Upper lobe of left lung (tissue), 6 donors: ENCODE measurements around the gene DGKI. TPM values are rescaled to one million over a fixed set of nuclear protein-coding genes. Genes with fewer than 3 reads are reported as not detected.

Experiments used
- ATAC-seq, 2 donors: fragments of 200-7000 bp; cut with Tn5 transposase; one replicate each; pipeline ENCODE4 v1.9.1; 2022; ENCODE audit warnings: mild to moderate bottlenecking in 2 of 2, moderate library complexity in 2 of 2; ENCODE audit not compliant: low FRiP score in 2 of 2
- DNase-seq, 2 donors: peaks; one replicate each; pipeline ENCODE4 v3.0.0-alpha.2; 2019 to 2020
- H3K27ac ChIP-seq, 4 donors: fragments of 200-600 bp; sonication (generic); one replicate each; pipeline ENCODE4 v1.5.1; 2016 to 2019
- H3K27me3 ChIP-seq, 4 donors: fragments of 200-600 bp; sonication (generic); one replicate each; pipeline ENCODE4 v1.5.1; 2017 to 2019
- H3K36me3 ChIP-seq, 4 donors: fragments of 200-600 bp; sonication (generic); one replicate each; pipeline ENCODE4 v1.5.1; 2016 to 2019
- H3K4me1 ChIP-seq, 4 donors: fragments of 200-600 bp; sonication (generic); one replicate each; pipeline ENCODE4 v1.5.1; 2018 to 2019
- H3K4me3 ChIP-seq, 4 donors: fragments of 200-600 bp; sonication (generic); one replicate each; pipeline ENCODE4 v1.5.1; 2017 to 2019; ENCODE audit warnings: mild to moderate bottlenecking in 2 of 4, moderate library complexity in 1 of 4
- H3K9me3 ChIP-seq, 4 donors: fragments of 200-600 bp; sonication (generic); one replicate each; pipeline ENCODE4 v1.5.1; 2018 to 2019
- EP300 ChIP-seq, 4 donors: sonication (generic); formaldehyde crosslinking; IDR thresholded peaks; one replicate each; pipeline ENCODE4 v1.5.1; 2017; ENCODE audit warnings: antibody characterized with exemption in 4 of 4, control low read depth in 2 of 4
- POLR2A ChIP-seq, 4 donors: fragments of 450-650 bp; IDR thresholded peaks; one replicate each; pipeline ENCODE4 v1.5.1; 2016 to 2017; ENCODE audit warnings: antibody characterized with exemption in 4 of 4, mild to moderate bottlenecking in 2 of 4
- POLR2AphosphoS5 ChIP-seq, 2 donors: sonication (generic); formaldehyde crosslinking; IDR thresholded peaks; one replicate each; pipeline ENCODE4 v1.5.1; 2017; ENCODE audit warnings: antibody characterized with exemption in 2 of 2
- WGBS, 2 donors: methylation state at CpG; one replicate each; pipeline ENCODE4 v1.1.5; 2017 to 2018; 5-methylcytosine and 5-hydroxymethylcytosine counted together
- total RNA-seq, 6 donors: library from RNA; depleted of rRNA in 4 of 6; stranded (reverse); fragments of >200 nt in 4 of 6; gene quantifications; one replicate each; pipeline versions ENCODE4 v1.1.0 to v1.2.1, GENCODE V29; 2016 to 2021
- TF ChIP-seq, protein P1 (sequence below), 6 experiments: fragments of 450-650 bp in 4 of 6; fragments of 200-600 bp in 2 of 6; sonication (generic) in 2 of 6; IDR thresholded peaks; one replicate each; pipeline ENCODE4 v1.5.1; 2016 to 2019; ENCODE audit warnings: antibody characterized with exemption in 6 of 6
- donor health status: DM: no; HTN: no; CAD: no; lungs with moderate emphysema.
- donor health status: DM: no; HTN: yes; CAD: no; lungs with severe emphysema.

Gene DGKI
- total RNA-seq, 6 donors from 2014 or later: under 0.01 to 4.5 (median 0.34) TPM; not detected in 1

DNA sequence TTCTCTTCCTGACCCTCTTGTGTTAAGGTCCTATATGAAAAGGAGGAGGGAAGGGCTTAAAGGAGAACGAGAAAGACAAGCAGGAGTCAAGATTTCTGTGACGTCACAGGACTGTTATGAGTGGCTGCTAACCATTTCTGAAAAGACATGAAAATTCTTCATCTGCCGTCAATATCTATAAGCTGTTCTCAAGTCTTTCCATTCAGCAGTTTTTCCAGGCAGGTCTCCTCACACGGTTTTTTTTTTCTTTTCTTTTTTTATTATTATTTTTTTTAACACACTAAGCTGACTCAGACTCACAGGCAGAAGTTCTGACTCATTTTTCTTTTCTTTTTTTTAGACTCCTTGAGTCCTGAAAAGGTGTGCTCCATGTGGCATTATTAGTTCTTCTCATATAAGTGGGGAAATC is 72.0 kb downstream of the DGKI start:
- ATAC-seq (no peak), DNase-seq (no peak)
- Histone ChIP-seq H3K27ac (no peak overlapping the region), H3K9me3 (no peaks in the 10 kb centered on the region), H3K36me3 (no peaks in the 10 kb centered on the region), H3K4me1 (no peaks in the 10 kb centered on the region), H3K4me3 (no peak overlapping the region), H3K27me3 (no peaks in the 10 kb centered on the region)
- WGBS, 2 donors: 54 to 58% methylated on average over 4 of the region's 4 CpGs
- TF ChIP-seq EP300 (IDR thresholded peaks at IDR 0.05) (no peak), POLR2AphosphoS5 (IDR thresholded peaks at IDR 0.05) (no peak), POLR2A (IDR thresholded peaks at IDR 0.05) (no peak)
- TF ChIP-seq, protein P1, sequence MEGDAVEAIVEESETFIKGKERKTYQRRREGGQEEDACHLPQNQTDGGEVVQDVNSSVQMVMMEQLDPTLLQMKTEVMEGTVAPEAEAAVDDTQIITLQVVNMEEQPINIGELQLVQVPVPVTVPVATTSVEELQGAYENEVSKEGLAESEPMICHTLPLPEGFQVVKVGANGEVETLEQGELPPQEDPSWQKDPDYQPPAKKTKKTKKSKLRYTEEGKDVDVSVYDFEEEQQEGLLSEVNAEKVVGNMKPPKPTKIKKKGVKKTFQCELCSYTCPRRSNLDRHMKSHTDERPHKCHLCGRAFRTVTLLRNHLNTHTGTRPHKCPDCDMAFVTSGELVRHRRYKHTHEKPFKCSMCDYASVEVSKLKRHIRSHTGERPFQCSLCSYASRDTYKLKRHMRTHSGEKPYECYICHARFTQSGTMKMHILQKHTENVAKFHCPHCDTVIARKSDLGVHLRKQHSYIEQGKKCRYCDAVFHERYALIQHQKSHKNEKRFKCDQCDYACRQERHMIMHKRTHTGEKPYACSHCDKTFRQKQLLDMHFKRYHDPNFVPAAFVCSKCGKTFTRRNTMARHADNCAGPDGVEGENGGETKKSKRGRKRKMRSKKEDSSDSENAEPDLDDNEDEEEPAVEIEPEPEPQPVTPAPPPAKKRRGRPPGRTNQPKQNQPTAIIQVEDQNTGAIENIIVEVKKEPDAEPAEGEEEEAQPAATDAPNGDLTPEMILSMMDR (IDR thresholded peaks at IDR 0.05): no peak

DNA sequence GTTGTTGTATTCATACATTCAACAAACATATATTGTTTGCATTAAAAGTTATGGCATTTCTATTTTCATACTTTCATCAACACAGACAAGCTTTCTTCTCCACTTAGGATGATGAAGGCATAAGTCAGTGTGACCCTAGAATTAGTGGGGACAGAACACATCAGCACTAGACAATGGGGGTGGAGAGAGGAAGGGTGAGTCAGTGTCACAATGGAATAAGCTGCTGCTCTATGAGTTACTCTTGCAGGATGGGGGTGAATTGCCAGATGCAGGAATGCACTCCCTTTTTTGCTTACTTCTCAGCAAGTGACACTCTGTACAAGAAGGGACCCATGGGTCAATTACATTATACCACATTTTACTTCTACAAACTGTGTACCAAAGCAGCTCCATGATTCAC is 74.0 kb downstream of the DGKI start:
- DNase-seq: no peak
- Histone ChIP-seq H3K4me3 (no peak overlapping the region), H3K9me3 (no peaks in the 10 kb centered on the region), H3K36me3 (no peaks in the 10 kb centered on the region), H3K4me1 (no peaks in the 10 kb centered on the region), H3K27ac (no peak overlapping the region), H3K27me3 (no peaks in the 10 kb centered on the region)
- TF ChIP-seq POLR2A (IDR thresholded peaks at IDR 0.05) (no peak), POLR2AphosphoS5 (IDR thresholded peaks at IDR 0.05) (no peak), EP300 (IDR thresholded peaks at IDR 0.05) (no peak)
- TF ChIP-seq, protein P1 (IDR thresholded peaks at IDR 0.05): no peak
- peak in 1 of 2 donors; percentile 80 for ATAC-seq

DNA sequence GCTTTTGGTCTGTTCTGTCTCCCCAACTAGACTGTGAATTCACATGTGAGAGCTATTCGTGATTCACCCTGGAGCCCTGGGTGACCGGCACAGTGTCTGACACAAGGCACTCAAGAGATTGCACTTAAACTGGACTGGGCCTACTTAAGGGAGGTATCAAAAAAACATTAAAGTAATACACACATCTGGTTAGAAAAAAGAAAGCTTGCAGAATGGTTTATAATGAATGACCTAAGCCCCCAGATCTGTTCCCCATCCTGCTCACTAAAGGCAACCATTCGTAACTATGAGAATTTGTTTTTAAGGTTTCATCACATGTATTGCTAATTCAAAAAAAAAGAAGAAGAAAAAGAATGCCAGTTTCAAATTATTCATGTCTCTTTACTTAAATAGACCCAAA is 74.5 kb downstream of the DGKI start:
- ATAC-seq (peak in 1 of 2 donors; percentile 28), DNase-seq (no peak)
- TF ChIP-seq, protein P1 (IDR thresholded peaks at IDR 0.05): no peak
- TF ChIP-seq POLR2A (IDR thresholded peaks at IDR 0.05) (no peak), EP300 (IDR thresholded peaks at IDR 0.05) (no peak), POLR2AphosphoS5 (IDR thresholded peaks at IDR 0.05) (no peak)
- no peaks in the 10 kb centered on the region for H3K27me3 ChIP-seq
- H3K36me3 ChIP-seq: no peaks in the 10 kb centered on the region
- no peaks in the 10 kb centered on the region for H3K4me1 ChIP-seq
- no peak overlapping the region for H3K4me3 ChIP-seq
- 91 to 95% methylated on average over 3 of the region's 3 CpGs for WGBS, 2 donors
- no peaks in the 10 kb centered on the region for H3K9me3 ChIP-seq
- no peak overlapping the region for H3K27ac ChIP-seq

DNA sequence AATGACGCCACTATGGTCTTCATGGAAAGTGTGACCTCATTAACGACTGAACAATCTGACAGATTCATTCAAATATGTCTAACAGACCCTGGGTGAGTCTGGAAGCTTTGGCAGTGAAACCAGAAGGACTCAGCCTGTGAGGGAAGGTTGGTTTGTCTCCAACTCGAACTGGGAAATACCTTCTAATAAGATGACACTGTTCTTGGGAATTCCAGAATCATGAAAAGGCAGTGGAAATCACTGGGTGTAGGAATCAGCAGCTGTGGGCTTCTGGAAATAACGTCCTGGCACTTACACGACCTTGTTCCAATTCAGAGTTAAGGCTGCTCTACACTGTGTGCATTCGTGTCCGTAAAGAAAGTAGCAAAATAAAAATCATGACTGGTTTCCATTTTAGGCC is 75.1 kb downstream of the DGKI start:
- WGBS, 2 donors: 77 to 83% methylated on average over 7 of the region's 7 CpGs
- Histone ChIP-seq H3K27ac (no peak overlapping the region), H3K9me3 (no peaks in the 10 kb centered on the region), H3K4me1 (no peaks in the 10 kb centered on the region), H3K27me3 (no peaks in the 10 kb centered on the region), H3K36me3 (no peaks in the 10 kb centered on the region), H3K4me3 (no peak overlapping the region)
- ATAC-seq: peak in 1 of 2 donors; percentile 59
- no peak for DNase-seq
- TF ChIP-seq, protein P1 (IDR thresholded peaks at IDR 0.05): no peak
- TF ChIP-seq EP300 (IDR thresholded peaks at IDR 0.05): no peak
- no peak for TF ChIP-seq POLR2AphosphoS5 (IDR thresholded peaks at IDR 0.05)
- TF ChIP-seq POLR2A (IDR thresholded peaks at IDR 0.05): no peak

DNA sequence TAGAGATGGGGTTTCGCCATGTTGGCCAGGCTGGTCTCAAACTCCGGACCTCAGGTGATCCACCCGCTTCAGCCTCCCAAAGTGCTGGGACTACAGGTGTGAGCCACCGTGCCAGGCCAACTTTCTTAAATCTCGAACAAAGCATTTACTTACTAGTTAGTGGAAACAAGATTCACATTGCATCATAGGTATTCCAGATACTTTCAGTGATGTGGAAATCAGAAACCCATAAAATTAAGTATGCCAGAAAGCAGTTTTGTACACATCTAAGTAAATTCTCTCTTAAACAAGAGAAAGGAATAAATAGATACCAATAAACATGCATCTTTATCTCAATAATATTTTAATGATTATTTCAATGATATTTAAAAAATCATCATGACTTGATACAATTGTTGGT is 75.5 kb downstream of the DGKI start:
- 97 to 99% methylated on average over 5 of the region's 5 CpGs for WGBS, 2 donors
- ATAC-seq (no peak), DNase-seq (no peak)
- H3K4me1 ChIP-seq: no peaks in the 10 kb centered on the region
- H3K27me3 ChIP-seq: no peaks in the 10 kb centered on the region
- no peaks in the 10 kb centered on the region for H3K36me3 ChIP-seq
- no peak overlapping the region for H3K4me3 ChIP-seq
- H3K9me3 ChIP-seq: no peaks in the 10 kb centered on the region
- H3K27ac ChIP-seq: no peak overlapping the region
- TF ChIP-seq POLR2A (IDR thresholded peaks at IDR 0.05): no peak
- no peak for TF ChIP-seq POLR2AphosphoS5 (IDR thresholded peaks at IDR 0.05)
- TF ChIP-seq EP300 (IDR thresholded peaks at IDR 0.05): no peak
- TF ChIP-seq, protein P1 (IDR thresholded peaks at IDR 0.05): no peak
